NCI-H526 (cell line): ENCODE data around the gene PF4V1.

Experiments
- DNase-seq, 2 experiments: peaks; one replicate each; lab custom pipeline; 2025; lab: John Stamatoyannopoulos, UW

Gene PF4V1

DNA sequence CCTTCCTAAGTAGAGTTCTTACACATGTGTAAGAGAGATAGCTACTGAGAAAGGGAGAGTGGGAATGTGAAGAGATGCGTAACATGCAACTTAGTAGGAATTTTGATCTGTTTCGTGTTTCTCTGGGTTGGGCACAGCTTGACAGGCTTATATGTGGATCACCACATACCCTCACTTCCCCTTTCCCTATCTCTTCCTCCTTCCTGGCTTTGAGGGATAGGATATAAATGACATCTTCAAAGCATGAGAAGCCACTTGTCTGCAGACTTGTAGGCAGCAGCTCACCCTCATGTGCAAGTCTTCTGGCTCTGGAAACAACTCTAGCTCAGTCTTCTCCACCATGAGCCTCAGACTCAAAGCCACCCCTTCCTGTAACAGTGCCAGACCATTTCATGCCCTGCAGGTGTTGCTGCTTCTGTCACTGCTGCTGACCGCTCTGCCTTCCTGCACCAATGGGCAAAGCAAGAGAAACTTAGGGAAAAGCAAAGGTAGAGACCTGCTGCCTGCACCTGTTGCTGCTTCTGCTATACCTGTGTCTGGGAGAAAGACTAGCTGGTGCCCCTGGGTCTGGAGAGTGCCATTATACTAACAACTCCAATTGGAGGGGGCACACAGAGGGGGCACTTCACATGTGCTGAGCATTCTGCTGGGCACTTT, 5.4 kb upstream of the PF4V1 start:
- no peak for DNase-seq

DNA sequence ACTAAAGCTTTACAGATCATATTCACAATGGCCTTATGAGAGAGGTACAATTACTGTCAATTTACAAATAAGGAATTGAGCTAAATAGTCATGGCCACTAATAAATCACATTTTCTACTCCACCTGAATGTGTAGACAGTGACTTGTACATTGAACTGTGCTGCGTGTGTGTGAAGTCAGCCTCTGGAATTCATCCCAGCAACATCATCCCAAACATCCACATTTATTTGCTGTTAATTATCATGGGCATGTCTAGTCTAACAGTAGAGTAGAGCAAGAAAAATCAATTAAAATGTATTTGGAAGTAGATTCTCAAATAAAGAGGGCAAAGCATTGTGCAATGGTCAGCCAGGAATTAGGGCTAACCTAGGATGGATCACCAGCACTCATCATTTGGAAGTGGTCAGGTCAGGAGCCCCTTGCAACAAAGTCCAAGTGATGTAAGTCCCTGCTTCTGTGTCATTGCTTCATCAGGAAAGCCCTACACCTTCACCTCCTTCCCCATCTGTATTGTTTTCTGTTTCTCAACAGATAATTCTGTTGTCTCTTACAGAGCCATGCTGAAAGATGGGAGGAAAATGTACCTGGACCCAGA, 4.8 kb upstream of the PF4V1 start:
- no peak for DNase-seq

GRCh38 chr4:73850261-73850970, 2.7 kb upstream of the PF4V1 start:
- DNase-seq: no peak

- no peak for DNase-seq
Observed at GRCh38 chr4:73851293-73851692, 1.8 kb upstream of the PF4V1 start.

DNA sequence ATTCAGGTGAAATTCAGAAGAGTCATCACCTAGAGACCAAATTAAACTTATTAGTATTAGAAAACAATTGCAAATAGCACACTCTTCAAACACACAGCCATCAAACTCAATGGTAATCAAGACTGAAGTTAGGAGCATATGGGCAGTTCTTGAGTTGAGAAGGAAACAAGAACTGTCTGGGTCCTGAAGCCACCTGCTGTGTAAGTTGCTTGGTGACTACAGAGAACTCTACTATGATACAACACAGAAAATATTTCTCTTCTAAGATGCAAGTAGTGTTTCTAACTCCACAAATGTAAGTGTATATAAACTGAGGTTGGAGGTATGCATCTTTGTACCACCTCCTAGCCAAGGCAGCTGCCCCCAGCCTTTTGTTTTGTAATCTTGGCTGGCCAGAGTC, 325 bp upstream of the PF4V1 start:
- no peak for DNase-seq

GRCh38 chr4:73853718-73854473, 800 bp downstream of the PF4V1 start:
- DNase-seq: no peak

DNA sequence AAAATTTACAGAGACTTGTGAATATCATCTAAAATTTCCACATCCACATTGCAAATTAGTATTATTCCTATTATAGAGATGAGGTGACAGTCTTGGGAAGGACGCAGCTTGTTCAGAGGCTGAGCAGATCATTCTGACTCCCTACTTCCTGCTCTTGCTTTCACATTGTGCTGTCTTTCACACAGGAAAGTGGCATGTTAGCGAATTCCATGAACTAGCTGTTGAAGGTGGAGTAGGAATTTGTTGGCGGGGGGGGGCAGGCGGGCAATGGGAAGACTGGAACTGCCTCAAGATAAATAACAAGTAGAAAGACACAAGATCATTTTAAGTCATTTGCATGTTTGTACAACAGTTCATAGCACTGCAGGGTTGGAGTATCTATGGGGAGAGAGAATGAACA, 2.3 kb downstream of the PF4V1 start:
- DNase-seq: no peak

GRCh38 chr4:73856518-73856917, 3.4 kb downstream of the PF4V1 start:
- DNase-seq: no peak

GRCh38 chr4:73859614-73860088, 6.6 kb downstream of the PF4V1 start:
- DNase-seq: no peak

- no peak for DNase-seq
Observed at GRCh38 chr4:73860181-73860580, 7.1 kb downstream of the PF4V1 start.

DNA sequence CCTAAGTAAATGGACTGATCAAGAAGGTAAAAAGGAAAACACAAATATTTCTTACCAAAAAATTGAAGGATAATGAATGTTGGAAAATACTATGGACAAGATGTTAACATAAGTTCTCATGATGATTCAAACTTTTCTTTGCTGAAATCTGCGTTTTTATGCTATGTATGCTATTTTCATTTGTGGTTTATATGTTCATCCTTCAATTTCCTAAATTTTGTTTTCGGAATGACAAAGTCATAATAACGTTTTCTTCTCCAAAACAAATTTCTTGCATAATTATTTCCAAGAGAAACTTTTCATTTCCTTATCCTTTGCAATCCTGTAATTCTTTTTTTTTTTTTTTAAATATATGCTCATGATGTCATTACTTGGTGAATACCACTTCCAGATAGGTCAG, 7.8 kb downstream of the PF4V1 start:
- no peak for DNase-seq

DNA sequence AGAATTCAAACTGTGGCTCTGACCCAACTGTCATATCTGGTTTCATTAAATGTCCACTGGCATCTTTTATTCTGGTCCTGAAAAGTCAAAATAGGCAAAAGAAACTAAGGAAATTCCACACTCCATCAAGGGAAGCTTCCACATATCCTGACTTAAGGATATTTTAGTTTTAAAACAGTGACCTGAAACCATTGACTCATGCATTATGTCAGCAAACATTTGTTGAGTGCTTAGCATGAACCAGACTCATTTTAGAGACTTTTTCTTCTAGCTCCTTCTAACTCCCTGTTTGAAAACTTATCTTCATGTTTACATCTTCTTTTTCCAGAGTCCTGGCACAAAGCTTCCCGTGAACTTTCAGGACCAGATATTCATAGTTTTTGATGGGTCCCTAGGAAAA, 9.2 kb downstream of the PF4V1 start:
- DNase-seq: no peak

DNA sequence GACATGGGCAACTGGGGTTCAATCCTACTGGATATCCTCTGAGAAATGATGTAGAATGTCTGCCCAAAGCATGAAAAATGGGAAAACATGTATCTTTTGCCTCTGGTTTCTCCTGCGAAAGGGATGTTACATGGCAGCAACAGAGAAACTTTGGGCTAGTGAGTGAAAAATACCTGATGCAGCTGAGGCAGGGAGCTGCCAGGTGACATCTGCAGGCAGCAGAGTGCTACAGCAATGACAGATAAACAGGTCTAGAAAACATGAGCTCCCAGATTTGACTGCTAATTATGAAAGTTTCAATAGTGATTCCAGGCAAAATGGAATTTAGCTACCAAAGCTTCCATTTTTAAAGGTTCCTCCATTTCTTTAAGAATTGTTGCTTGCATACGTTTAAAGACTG, 11.3 kb downstream of the PF4V1 start:
- peak in 1 of 2 experiments; percentile 22 for DNase-seq

- DNase-seq: no peak
Observed at GRCh38 chr4:73864961-73865360, 11.9 kb downstream of the PF4V1 start.

DNA sequence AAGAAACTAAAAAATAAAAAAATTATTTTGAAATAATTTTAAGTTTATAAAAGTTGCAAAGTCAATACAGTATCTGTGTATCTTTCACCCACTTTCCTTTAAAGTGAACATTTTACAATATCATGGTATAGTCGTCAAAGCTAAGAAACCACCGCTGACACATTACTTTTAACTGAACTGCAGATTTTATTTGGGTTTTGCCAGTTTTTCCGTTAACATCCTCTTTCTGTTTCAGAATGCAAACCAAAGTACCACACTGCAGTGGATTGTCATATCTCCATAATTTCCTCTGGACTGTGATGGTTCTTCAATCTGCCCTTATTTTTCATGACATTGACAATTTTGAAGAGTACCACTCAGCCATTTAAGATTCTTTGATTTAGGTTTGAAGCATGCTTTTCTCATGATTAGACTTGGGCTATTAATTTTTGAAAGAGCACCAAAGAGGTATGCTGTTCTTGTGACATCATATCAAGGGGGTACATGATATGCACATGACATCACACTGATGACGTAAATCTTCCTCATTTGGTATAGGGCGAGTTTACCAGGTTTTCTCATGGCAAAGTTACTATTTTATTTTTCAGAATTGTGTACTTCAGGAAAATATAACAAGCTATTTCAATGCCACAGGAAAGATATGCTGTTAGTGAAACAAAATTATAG, 12.5 kb downstream of the PF4V1 start:
- DNase-seq: no peak

- DNase-seq: no peak
Observed at GRCh38 chr4:73866246-73866645, 13.2 kb downstream of the PF4V1 start.

- peak in 1 of 2 experiments; percentile 28 for DNase-seq
Observed at GRCh38 chr4:73867783-73868182, 14.7 kb downstream of the PF4V1 start.

- DNase-seq: peak in 1 of 2 experiments; percentile 38
Observed at GRCh38 chr4:73868206-73869129, 15.4 kb downstream of the PF4V1 start.

GRCh38 chr4:73869130-73870055, 16.3 kb downstream of the PF4V1 start, which contains the start of gene CXCL1:
Gene CXCL1, plus strand, starts transcription at chr4:73869393. Its CDS starts 78 bp downstream, at chr4:73869471.
- peak in 1 of 2 experiments; percentile 52 for DNase-seq

DNA sequence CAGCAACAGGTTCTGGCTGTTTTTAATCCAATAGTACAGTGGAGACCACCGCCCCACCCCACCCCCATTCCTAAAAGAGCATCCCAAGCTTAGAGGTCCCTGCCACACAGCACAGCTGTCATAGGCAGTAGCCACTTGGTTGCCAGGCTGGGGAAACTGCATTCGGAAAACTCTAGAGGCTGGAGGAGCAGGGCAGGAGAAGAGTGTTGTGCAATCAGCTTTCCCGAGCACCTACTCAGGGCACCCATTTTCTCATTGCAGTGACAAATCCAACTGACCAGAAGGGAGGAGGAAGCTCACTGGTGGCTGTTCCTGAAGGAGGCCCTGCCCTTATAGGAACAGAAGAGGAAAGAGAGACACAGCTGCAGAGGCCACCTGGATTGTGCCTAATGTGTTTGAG, 17.2 kb downstream of the PF4V1 start:
- DNase-seq: no peak
